Activated CD8-positive, alpha-beta T cell treated with anti-CD3 and anti-CD28 coated beads for 36 hours (primary cell): Measurements from ENCODE around the gene CDH3. TPM values are rescaled to one million over a fixed set of nuclear protein-coding genes. Genes with fewer than 3 reads are reported as not detected.

Experiments
- ATAC-seq: fragments of 200-7000 bp; cut with Tn5 transposase; one replicate; pipeline ENCODE4 v1.10.0; 2021; ENCODE audit warnings: mild to moderate bottlenecking, moderate library complexity
- CTCF ChIA-PET: fragments of 350-600 bp; sonication (Branson Sonifier 250); formaldehyde crosslinking; loops from one replicate; lab custom pipeline; 2021; ENCODE audit warnings: antibody characterized with exemption; lab: Charles Lee
- POLR2A ChIA-PET: fragments of 350-600 bp; sonication (Branson Sonifier 250); formaldehyde crosslinking; loops from one replicate; lab custom pipeline; 2021; ENCODE audit warnings: antibody characterized with exemption; lab: Charles Lee
- DNase-seq: peaks from one replicate; pipeline ENCODE4 v3.0.0-alpha.2; 2020
- H3K27ac Mint-ChIP-seq: one replicate; pipeline ENCODE4 v1.8.0; 2021; ENCODE audit warnings: mild to moderate bottlenecking, mixed read lengths
- H3K27me3 Mint-ChIP-seq: one replicate; pipeline ENCODE4 v1.8.0; 2021; ENCODE audit warnings: mixed read lengths
- H3K36me3 Mint-ChIP-seq: one replicate; pipeline ENCODE4 v1.8.0; 2021; ENCODE audit warnings: low read depth, mixed read lengths
- H3K4me1 Mint-ChIP-seq: one replicate; pipeline ENCODE4 v1.8.0; 2021; ENCODE audit warnings: low read depth, mixed read lengths
- H3K4me3 Mint-ChIP-seq: one replicate; pipeline ENCODE4 v1.8.0; 2021; ENCODE audit warnings: mild to moderate bottlenecking, moderate library complexity, mixed read lengths
- H3K9me3 Mint-ChIP-seq: one replicate; pipeline ENCODE4 v1.8.0; 2021; ENCODE audit warnings: mixed read lengths
- CTCF ChIP-seq: fragments of 200-600 bp; IDR thresholded peaks from one replicate; pipeline ENCODE4 v1.8.0; 2022; ENCODE audit warnings: antibody characterized with exemption, mild to moderate bottlenecking
- intact Hi-C: fragments of 100-400 bp; cut with micrococcal nuclease; formaldehyde crosslinking; loops from one replicate; pipeline ENCODE4 v1.10.0; 2022
- total RNA-seq, 2 experiments: library from RNA; stranded (reverse); gene quantifications; one replicate each; pipeline ENCODE4 v1.2.3, GENCODE V29; 2021

Gene CDH3
- total RNA-seq, 2 experiments from 2014 or later: 0.65 to 2.1 TPM

GRCh38 chr16:68744744-68745280, 99.7 kb downstream of the CDH3 start:
- Mint-ChIP-seq H3K36me3 (no peaks in the 10 kb centered on the region), H3K9me3 (no peaks in the 10 kb centered on the region), H3K4me3 (no peak overlapping the region), H3K4me1 (peaks cover 6% of the 10 kb centered on the region), H3K27ac (no peak overlapping the region), H3K27me3 (peaks cover 12% of the 10 kb centered on the region)
- no peak for DNase-seq
- ChIA-PET POLR2A (no interaction called here), CTCF (no interaction called here)
- intact Hi-C loops: no loop called here
- no peak for ATAC-seq
- TF ChIP-seq CTCF: no peak

GRCh38 chr16:68746951-68747350, 101.8 kb downstream of the CDH3 start:
- no peak overlapping the region for H3K27ac Mint-ChIP-seq
- no peak overlapping the region for H3K4me3 Mint-ChIP-seq
- H3K27me3 Mint-ChIP-seq: peaks cover 5% of the 10 kb centered on the region
- intact Hi-C loops: no loop called here
- CTCF ChIA-PET: no interaction called here
- H3K9me3 Mint-ChIP-seq: no peaks in the 10 kb centered on the region
- no peaks in the 10 kb centered on the region for H3K36me3 Mint-ChIP-seq
- no peaks in the 10 kb centered on the region for H3K4me1 Mint-ChIP-seq
- no peak for TF ChIP-seq CTCF
- POLR2A ChIA-PET: interaction anchor here (1.0 kb wide), 1 partner anchor 14 kb away, joined by 3 read pairs; no protein-coding TSS in a partner anchor
- ATAC-seq (no peak), DNase-seq (no peak)

- no peak overlapping the region for H3K4me3 Mint-ChIP-seq
- ChIA-PET POLR2A (no interaction called here), CTCF (no interaction called here)
Observed at GRCh38 chr16:68749432-68749831, 104.3 kb downstream of the CDH3 start.

More at GRCh38 chr16:68749432-68749831, 104.3 kb downstream of the CDH3 start:
- peak; percentile 13 for TF ChIP-seq CTCF
- intact Hi-C loops: no loop called here
- Mint-ChIP-seq H3K36me3 (no peaks in the 10 kb centered on the region), H3K27ac (no peak overlapping the region), H3K9me3 (no peaks in the 10 kb centered on the region), H3K27me3 (peaks cover 5% of the 10 kb centered on the region), H3K4me1 (peaks cover 15% of the 10 kb centered on the region)
- ATAC-seq: no peak
- DNase-seq: no peak

Other genes starting within 250 kb of the CDH3 start
- gene SMPD3, start 196.8 kb upstream of the CDH3 start, total RNA-seq: under 1 TPM; 0.16 to 0.63 TPM
- gene ZFP90, start 106.0 kb upstream of the CDH3 start, total RNA-seq: 10 to 100 TPM; 27.6 to 32.6 TPM
- gene CDH1, start 92.0 kb downstream of the CDH3 start, total RNA-seq: under 1 TPM; 0.16 to 0.54 TPM
- gene TANGO6, start 198.2 kb downstream of the CDH3 start, total RNA-seq: 10 to 100 TPM; 23.0 to 27.0 TPM